NCI-H524 treated with DMSO at 0.1 percent for 48 hours (cell line): ENCODE data around the gene RBMY1F.
"Not testable (repeated sequence)": the region's sequence is repeated elsewhere in the genome, so short reads cannot be mapped to it uniquely, and the experiment has no call there.

Experiments used
- DNase-seq: peaks from one replicate; lab custom pipeline; 2025; lab: John Stamatoyannopoulos, UW

RBMY1F gene

DNA sequence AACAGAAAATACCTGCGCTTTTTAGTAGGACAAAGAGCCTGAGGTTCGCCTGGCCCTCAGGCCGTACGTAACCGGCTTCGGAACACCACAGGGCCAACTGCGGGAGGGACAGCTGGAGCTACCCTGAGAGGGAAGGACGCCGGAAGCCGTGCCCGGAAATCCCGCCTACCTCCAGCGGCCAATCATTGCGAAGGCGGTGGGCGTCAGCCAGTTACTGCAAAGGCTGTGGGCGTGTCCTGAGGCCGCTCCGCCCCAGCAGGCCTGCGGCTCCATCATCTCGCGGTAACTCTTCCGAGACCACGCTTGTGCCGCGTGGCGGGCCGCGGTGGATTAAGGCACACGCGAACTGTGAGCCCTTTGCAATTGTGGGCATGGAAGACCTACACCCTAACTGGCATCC, at the start of gene RBMY1F:
TSS of gene RBMY1F (minus strand) at position 101 of the 400 bp plus-strand sequence. CDS start 1,954 bp downstream, outside the sequence.
- DNase-seq, result not testable (repeated sequence)

DNA sequence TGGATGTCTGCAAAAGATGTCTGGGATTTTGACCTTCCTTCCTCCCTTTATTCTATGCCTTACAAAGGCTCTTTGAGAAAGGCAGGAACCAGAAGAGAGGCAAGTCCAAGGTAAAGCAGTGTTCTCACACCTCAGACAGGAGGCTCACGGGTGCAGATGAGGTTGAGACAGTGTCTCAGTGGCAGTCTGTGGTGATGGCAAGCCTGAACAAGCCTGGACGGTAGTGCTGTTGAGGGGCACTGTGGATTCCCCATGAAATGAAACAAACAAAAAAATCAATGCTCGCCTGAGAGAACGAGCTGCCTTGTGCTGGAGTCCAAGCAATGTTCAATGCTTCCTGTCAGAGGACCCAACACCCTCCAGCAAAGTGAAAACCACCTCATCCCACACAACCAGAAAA, 31.6 kb downstream of the RBMY1F start:
- not testable (repeated sequence) for DNase-seq

DNA sequence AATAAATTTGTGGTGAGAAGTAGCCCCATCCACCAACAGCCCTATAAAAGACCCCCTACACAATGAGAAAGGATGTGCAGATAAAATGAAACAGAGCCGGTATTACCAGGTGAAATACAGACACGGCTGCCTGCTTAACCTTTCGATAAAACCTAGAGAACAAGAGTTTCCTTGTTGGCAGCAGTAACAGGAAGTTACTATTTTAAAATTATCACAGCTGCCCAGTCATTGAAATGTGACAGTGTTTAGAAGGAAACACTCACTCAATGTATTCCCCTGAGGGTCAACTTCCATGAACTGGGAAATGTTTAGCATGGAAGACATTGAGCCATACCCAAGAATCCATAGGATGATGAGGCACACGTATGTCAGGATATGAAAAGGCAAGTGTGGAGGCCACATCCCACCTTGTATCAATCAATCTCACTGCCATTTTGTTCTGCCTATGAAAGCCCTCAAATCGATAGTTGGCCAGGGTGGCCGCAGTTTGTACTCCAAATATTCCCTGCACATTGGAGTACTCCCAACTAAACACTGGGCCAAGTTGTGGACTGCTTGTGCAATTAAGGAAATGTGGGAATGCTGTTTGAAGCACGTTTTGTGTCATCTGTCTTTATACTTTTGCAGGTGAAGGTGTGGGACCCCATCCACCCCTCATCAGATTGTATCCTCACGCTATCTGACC, 41.6 kb downstream of the RBMY1F start:
- DNase-seq, result not testable (repeated sequence)

DNA sequence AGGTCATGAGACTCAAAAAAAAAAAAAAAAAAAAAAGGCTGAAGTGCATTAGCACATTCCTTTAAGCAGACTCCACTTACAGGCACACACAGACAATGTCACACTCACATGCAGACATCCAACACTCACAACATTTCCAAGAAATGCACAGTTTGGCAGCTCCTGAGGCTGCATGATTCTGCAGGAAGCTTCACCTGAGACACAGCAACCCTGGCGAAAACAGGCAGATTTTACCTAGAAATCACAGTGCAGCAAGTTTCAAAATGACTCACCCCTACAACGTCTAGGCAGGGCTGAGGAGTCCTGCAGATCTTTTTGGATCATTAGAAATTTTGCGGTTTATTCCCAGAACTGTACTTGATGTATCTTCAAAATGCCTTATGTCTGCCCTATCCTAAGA, 48.0 kb downstream of the RBMY1F start:
- DNase-seq, result not testable (repeated sequence)

DNA sequence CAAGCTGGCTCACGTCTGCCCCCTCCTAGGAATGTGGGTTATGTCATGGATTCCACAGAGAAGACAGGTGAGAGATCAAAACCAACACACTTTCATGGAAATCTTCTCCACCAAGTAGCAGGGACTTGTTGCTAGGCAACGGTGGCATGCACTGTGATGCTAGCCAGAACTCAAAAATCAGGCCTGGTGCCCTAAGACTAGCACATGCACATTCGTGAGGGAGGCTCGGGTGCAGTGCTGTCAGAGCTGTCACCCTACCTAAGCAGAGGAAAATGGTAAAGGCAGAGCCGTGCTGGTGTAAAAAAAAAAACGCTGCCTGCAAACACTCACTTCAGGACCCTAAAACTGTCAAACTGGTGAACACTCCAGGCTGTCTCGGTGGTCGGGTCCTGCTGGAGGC, 52.2 kb downstream of the RBMY1F start:
- DNase-seq, result not testable (repeated sequence)
